Fibroblast of pulmonary artery (primary cell): ENCODE results near the gene BCL2L13.
A peak's percentile ranks its signal among the peaks of the same experiment; 100 is the strongest.

ENCODE experiments used
- DNase-seq: peaks from one replicate; pipeline ENCODE4 v3.0.0-alpha.2; 2010; ENCODE audit warnings: low read depth
- H3K4me3 ChIP-seq: replicated peaks from 2 replicates; pipeline ENCODE4 v1.5.1; 2011; ENCODE audit warnings: low read depth, mild to moderate bottlenecking, control low read depth, low read length, moderate library complexity
- TF ChIP-seq, protein P1 (sequence below): IDR thresholded peaks from 2 replicates; pipeline ENCODE4 v1.5.1; 2011; ENCODE audit warnings: mild to moderate bottlenecking, control low read depth, low read length, inconsistent platforms; ENCODE audit errors: missing control alignments

The BCL2L13 gene

DNA sequence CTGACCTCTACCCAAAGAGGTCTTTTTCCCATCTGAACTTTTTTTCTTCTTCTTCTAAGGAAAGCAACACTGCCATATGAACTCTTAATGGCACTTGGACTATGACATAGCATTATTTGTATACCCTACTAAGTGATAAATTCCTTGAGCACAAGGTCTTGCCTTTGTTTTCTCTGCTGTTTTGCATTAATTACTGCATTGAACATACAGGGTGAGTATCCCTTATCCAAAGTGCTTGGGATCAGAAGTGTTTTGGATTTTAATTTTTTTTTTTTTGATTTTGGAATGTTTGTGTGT lies 86.9 kb downstream of the BCL2L13 start:
- TF ChIP-seq, protein P1, sequence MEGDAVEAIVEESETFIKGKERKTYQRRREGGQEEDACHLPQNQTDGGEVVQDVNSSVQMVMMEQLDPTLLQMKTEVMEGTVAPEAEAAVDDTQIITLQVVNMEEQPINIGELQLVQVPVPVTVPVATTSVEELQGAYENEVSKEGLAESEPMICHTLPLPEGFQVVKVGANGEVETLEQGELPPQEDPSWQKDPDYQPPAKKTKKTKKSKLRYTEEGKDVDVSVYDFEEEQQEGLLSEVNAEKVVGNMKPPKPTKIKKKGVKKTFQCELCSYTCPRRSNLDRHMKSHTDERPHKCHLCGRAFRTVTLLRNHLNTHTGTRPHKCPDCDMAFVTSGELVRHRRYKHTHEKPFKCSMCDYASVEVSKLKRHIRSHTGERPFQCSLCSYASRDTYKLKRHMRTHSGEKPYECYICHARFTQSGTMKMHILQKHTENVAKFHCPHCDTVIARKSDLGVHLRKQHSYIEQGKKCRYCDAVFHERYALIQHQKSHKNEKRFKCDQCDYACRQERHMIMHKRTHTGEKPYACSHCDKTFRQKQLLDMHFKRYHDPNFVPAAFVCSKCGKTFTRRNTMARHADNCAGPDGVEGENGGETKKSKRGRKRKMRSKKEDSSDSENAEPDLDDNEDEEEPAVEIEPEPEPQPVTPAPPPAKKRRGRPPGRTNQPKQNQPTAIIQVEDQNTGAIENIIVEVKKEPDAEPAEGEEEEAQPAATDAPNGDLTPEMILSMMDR = no peak
- DNase-seq = no peak
- H3K4me3 ChIP-seq = no peak overlapping the region

DNA sequence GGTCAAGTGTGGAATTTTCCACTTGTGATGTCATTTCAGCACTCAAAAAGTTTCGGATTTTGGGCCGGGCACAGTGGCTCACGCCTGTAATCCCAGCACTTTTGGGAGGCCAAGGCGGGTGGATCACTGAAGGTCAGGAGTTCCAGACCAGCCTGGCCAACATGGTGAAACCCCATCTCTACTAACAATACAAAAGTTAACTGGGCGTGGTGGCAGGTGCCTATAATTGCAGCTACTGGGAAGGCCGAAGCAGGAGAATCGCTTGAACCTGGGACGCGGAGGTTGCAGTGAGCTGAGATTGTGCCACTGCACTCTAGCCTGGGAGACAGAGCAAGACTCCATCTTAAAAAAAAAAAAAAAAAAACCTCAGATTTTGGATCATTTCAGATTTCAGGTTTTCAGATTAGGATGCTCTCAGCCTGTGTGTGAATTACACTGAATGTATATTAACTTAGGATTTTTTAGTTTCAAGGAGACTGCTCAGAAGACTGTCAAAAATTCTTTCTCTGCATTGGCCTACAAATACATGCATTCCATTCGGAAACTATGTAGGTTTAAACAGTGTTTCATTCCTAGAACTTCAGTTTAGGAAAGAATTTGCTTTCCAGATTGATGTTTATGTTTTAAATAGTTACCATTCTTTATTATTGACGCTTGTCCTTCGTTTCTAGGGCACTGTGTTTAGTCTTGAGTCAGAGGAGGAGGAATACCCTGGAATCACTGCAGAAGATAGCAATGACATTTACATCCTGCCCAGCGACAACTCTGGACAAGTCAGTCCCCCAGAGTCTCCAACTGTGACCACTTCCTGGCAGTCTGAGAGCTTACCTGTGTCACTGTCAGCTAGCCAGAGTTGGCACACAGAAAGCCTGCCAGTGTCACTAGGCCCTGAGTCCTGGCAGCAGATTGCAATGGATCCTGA lies 87.7 kb downstream of the BCL2L13 start:
- peak; percentile 17 for DNase-seq
- TF ChIP-seq, protein P1 = no peak
- no peak overlapping the region for H3K4me3 ChIP-seq

DNA sequence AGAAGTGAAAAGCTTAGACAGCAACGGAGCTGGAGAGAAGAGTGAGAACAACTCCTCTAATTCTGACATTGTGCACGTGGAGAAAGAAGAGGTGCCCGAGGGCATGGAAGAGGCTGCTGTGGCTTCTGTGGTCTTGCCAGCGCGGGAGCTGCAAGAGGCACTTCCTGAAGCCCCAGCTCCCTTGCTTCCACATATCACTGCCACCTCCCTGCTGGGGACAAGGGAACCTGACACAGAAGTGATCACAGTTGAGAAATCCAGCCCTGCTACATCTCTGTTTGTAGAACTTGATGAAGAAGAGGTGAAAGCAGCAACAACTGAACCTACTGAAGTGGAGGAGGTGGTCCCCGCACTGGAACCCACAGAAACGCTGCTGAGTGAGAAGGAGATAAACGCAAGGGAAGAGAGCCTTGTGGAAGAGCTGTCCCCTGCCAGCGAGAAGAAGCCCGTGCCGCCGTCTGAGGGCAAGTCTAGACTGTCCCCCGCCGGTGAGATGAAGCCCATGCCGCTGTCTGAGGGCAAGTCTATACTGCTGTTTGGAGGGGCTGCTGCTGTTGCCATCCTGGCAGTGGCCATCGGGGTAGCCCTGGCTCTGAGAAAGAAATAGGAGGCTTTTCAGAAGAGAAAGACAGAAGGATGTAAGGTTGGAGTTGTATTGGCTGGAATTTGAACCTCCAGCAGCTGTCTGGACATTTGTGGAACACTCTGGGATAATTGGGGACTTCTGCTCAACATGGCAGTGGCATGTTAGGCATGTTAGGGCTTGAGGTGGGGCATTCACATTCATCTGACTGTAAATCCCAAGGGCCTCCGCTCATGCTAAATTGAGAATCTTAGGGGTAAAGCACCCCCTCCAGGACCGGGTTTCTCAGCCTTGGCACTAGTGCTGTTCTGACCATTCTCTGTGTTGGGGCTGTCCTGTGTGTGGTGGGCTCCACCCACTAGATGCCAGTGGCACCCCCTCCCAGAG lies 88.7 kb downstream of the BCL2L13 start:
- no peak for DNase-seq
- TF ChIP-seq, protein P1 = no peak
- H3K4me3 ChIP-seq = no peak overlapping the region

DNA sequence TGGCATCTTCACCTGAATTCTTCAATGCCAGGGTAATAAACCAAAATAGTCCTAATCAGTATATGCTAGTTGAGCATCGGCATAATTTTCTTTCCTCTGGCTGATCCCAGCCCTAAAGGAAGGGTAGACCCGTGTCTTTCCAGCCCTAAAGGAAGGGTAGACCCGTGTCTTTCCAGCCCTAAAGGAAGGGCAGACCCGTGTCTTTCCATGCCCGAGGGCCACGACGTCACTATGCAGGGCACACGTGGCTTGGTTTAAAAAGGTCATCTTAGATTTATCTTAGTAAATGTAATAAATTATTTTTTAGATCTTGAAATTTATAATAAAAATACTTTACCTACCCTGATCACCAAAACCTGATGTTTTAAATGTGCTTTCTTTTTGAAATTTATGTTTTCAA lies 90.2 kb downstream of the BCL2L13 start:
- no peak overlapping the region for H3K4me3 ChIP-seq
- TF ChIP-seq, protein P1 = no peak
- DNase-seq = no peak

DNA sequence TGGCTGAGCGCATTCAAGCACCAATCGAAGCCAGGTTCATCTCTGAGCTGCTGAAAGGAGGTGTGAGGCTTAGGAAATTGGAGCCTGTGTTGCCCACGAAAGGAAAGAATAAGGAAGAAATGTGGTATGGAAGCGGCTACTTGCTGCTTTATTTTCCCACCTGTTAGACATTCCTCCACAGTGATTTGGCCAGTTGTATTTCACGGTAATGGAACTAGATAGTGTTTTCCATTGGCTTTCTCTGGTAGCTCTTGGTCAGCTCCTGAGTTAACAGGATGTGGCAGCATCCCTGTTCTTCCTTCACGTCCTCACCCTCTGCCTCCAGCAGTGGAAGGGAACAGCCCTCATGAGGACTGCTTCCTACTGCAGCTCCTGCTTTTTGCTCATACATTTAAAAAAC lies 91.0 kb downstream of the BCL2L13 start:
- TF ChIP-seq, protein P1 = no peak
- DNase-seq = no peak
- no peak overlapping the region for H3K4me3 ChIP-seq

DNA sequence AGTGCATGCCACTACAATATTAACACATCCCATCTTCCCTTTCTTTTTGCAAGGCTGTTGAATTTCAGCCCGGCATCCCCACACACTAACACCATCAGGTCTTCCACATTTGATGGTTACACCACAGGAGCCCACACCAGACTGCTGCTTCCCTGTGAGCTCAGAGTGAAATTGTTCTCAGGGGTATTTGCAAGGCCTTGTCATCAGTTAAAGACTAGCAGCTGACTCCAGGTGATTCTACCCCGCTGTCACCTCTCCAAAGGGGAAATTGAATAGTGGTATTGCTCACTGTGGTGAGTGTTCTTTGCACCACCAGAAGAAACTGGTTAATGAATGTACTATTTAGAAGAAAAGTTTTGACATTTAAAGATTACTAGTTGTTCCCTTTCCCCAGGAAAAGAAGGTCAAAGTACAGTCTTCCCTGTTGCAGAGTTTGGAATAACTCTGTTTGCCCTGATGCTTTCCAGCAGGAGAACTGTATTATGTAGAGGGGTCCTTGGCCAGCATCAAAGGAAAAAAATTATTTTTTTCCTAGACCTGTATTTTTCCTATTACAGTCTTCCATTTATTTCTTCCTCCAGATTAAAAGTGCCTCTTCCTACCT lies 93.8 kb downstream of the BCL2L13 start:
- no peak overlapping the region for H3K4me3 ChIP-seq
- no peak for DNase-seq

More for the DNA sequence above, 93.8 kb downstream of the BCL2L13 start:
- TF ChIP-seq, protein P1 = no peak
